NCI-H524 (cell line): ENCODE results near the gene LCE2C.

Source experiments
- DNase-seq, 2 experiments: peaks; one replicate each; lab custom pipeline; 2025; lab: John Stamatoyannopoulos, UW

Gene LCE2C

DNA sequence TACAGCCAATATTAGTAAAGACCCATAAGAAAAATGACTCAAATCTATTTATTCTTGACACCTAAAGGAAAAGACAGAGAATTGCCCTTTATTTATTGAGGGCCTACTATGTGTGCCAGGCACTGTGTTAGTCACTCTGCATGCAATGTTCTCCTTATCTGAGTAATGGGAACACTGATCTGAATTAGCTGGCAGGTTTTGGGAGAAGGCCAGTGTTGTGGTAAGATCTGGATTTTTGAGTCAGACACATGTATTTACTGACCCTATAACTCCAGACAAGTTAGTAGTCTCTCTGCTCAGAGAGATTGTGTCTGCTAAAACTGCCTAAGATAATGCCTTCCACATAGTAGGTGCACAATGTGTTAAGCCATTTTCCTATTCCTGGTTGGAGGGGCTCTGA, 50.2 kb downstream of the LCE2C start:
- no peak for DNase-seq
